Endothelial cell (in vitro differentiated cells): ENCODE results near the gene VGLL1. TPM values are rescaled to one million over a fixed set of nuclear protein-coding genes. Genes with fewer than 3 reads are reported as not detected.

ENCODE experiments used
- DNase-seq: peaks from one replicate; pipeline ENCODE4 v3.0.0; 2021; ENCODE audit warnings: low spot score
- H3K27ac Mint-ChIP-seq: one replicate; pipeline ENCODE4 v1.8.0; 2021; ENCODE audit warnings: mixed read lengths, inconsistent platforms; ENCODE audit not compliant: unreplicated experiment
- H3K27me3 Mint-ChIP-seq: one replicate; pipeline ENCODE4 v1.8.0; 2021; ENCODE audit warnings: mild to moderate bottlenecking, moderate library complexity, mixed read lengths, inconsistent platforms; ENCODE audit not compliant: unreplicated experiment
- H3K36me3 Mint-ChIP-seq: one replicate; pipeline ENCODE4 v1.8.0; 2021; ENCODE audit warnings: mild to moderate bottlenecking, low read depth, mixed read lengths, inconsistent platforms; ENCODE audit not compliant: unreplicated experiment
- H3K4me1 Mint-ChIP-seq: one replicate; pipeline ENCODE4 v1.8.0; 2021; ENCODE audit warnings: mild to moderate bottlenecking, mixed read lengths, inconsistent platforms; ENCODE audit not compliant: unreplicated experiment
- H3K4me3 Mint-ChIP-seq: one replicate; pipeline ENCODE4 v1.8.0; 2021; ENCODE audit warnings: mild to moderate bottlenecking, mixed read lengths, inconsistent platforms; ENCODE audit not compliant: unreplicated experiment
- H3K9me3 Mint-ChIP-seq: one replicate; pipeline ENCODE4 v1.8.0; 2021; ENCODE audit warnings: mixed read lengths, inconsistent platforms; ENCODE audit not compliant: unreplicated experiment
- total RNA-seq: library from RNA; stranded (reverse); fragmentation: NEBNext Ultra II Directional; extraction: Animal tissue kit (Norgen Biotek cat#: 25700); gene quantifications from one replicate; pipeline ENCODE4 v1.2.1, GENCODE V29; 2021; ENCODE audit not compliant: unreplicated experiment
- TF ChIP-seq, protein P1 (sequence below): fragments of 200-600 bp; sonication (generic); IDR thresholded peaks from one replicate; pipeline ENCODE4 v1.5.0; 2021; ENCODE audit warnings: antibody characterized with exemption; ENCODE audit not compliant: unreplicated experiment

The VGLL1 gene
- total RNA-seq, 1 donor from 2014 or later, result not detected

DNA sequence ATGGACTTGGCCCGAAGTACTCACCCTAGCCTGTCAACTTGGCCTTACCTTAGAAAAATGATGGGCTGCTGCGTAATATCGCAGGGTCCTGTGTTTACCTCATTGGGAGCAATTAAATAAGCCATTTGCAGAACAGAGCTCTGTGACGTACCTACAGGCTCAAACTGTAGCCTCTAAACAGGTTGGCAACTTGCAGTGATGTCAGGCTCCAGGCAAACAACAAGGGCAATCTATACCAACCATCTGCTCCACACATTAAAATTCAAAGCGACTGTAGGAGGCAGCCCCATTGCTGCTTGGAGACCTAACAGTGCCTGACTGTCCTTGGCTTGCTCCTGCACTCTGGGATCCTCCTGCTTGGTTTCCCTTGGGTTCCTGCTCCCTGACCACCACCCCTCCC, 17.2 kb downstream of the VGLL1 start:
- Mint-ChIP-seq H3K27me3 (no peaks in the 10 kb centered on the region), H3K4me1 (no peaks in the 10 kb centered on the region), H3K9me3 (no peaks in the 10 kb centered on the region), H3K27ac (no peak overlapping the region), H3K36me3 (no peaks in the 10 kb centered on the region), H3K4me3 (no peak overlapping the region)
- no peak for DNase-seq
- TF ChIP-seq, protein P1, sequence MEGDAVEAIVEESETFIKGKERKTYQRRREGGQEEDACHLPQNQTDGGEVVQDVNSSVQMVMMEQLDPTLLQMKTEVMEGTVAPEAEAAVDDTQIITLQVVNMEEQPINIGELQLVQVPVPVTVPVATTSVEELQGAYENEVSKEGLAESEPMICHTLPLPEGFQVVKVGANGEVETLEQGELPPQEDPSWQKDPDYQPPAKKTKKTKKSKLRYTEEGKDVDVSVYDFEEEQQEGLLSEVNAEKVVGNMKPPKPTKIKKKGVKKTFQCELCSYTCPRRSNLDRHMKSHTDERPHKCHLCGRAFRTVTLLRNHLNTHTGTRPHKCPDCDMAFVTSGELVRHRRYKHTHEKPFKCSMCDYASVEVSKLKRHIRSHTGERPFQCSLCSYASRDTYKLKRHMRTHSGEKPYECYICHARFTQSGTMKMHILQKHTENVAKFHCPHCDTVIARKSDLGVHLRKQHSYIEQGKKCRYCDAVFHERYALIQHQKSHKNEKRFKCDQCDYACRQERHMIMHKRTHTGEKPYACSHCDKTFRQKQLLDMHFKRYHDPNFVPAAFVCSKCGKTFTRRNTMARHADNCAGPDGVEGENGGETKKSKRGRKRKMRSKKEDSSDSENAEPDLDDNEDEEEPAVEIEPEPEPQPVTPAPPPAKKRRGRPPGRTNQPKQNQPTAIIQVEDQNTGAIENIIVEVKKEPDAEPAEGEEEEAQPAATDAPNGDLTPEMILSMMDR, result no peak

DNA sequence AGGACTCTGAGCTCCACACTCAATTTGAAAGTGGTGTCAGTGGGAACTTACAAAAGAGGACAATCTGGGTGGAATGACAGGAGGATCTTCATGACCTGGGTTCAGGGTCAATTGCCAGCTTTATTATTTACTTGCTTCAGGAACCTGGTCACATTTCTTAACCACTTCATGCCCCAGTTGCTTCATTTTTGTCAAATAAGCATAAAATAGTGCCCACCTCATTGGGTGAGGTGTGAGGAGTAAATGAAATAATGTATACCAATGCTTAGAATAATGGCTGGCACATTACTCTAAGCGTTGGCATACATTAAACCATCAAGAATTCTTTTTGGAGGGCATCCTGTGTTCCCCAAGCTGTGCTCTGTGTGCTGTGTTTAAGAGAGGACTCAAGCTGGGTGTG, 19.4 kb downstream of the VGLL1 start:
- DNase-seq, result no peak
- H3K4me3 Mint-ChIP-seq, result no peak overlapping the region
- H3K27ac Mint-ChIP-seq, result no peak overlapping the region
- TF ChIP-seq, protein P1, result no peak
- H3K9me3 Mint-ChIP-seq, result no peaks in the 10 kb centered on the region
- H3K36me3 Mint-ChIP-seq, result no peaks in the 10 kb centered on the region
- no peaks in the 10 kb centered on the region for H3K27me3 Mint-ChIP-seq
- no peaks in the 10 kb centered on the region for H3K4me1 Mint-ChIP-seq

DNA sequence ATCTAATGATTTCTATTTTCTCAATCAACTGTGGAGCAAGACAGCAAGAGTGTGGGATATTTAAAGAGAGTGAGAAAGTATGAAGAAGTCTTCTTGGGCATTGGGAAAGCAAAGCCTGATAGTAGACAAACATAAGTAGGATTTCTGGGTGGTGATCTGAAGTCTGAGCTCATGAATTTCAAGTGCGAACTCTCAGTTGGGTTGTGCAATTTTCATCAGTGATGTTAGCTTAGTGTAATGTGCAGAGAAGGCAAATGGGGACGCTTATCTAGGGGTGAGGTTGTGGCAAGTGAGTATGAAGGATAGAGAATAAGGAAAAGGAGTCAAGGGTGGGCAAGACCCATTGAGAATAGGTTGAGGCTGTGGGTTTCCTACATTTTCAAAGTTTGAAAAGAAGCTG, 23.7 kb downstream of the VGLL1 start:
- DNase-seq, result no peak
- Mint-ChIP-seq H3K4me1 (no peaks in the 10 kb centered on the region), H3K9me3 (no peaks in the 10 kb centered on the region), H3K36me3 (no peaks in the 10 kb centered on the region), H3K27ac (no peak overlapping the region), H3K4me3 (no peak overlapping the region), H3K27me3 (no peaks in the 10 kb centered on the region)
- TF ChIP-seq, protein P1, result no peak

DNA sequence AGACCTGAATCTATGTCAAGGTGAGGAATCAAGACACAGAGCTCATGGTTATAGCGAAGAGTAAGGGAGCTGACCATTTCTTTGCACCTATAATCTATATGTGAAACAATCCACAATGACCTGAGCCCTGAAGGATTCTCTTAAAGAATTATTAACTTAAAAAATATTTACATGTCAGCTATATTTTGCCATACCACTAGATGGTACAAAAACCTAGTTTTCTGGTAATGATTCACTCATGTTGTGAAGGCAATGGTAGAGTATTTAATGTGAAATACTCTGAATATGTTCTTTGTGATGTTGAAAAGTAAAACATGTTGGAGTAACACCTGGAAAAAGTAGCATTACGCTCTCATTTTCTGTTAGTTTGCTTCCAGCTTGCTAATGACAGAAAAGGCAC, 40.0 kb downstream of the VGLL1 start:
- DNase-seq, result no peak
- Mint-ChIP-seq H3K36me3 (no peaks in the 10 kb centered on the region), H3K4me1 (no peaks in the 10 kb centered on the region), H3K27me3 (no peaks in the 10 kb centered on the region), H3K27ac (no peak overlapping the region), H3K4me3 (no peak overlapping the region), H3K9me3 (no peaks in the 10 kb centered on the region)
- TF ChIP-seq, protein P1, result no peak

DNA sequence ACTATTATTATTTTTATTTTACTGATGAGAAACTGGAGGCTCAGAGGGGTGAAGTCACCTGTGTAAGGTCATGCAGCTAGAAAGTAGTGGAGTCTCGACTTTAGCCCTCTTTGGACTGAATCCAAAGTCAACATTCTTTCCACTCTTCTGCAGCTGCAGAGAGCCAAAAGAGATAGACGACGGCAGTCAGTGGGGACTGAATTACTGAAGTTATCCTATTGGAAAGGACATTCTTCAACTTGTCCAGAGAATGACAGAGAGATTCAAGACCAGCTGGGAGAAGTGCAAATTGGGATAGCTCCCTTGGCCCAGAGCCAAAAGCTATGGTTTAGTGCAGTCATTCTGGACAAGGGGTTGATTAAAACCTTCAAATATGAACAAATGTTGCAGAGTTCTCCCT, 42.5 kb downstream of the VGLL1 start:
- TF ChIP-seq, protein P1, result no peak
- Mint-ChIP-seq H3K27me3 (no peaks in the 10 kb centered on the region), H3K9me3 (no peaks in the 10 kb centered on the region), H3K4me3 (no peak overlapping the region), H3K4me1 (no peaks in the 10 kb centered on the region), H3K27ac (no peak overlapping the region), H3K36me3 (no peaks in the 10 kb centered on the region)
- DNase-seq, result no peak
